ENCODE results near the gene CDK17.
A peak's percentile ranks its signal among the peaks of the same experiment; 100 is the strongest.

The CDK17 gene

GRCh38 chr12:96263449-96263902, 136.8 kb downstream of the CDK17 start:
- peak; percentile 63 for DNase-seq (ENCODE audit: low spot score)

GRCh38 chr12:96261557-96261956, 138.7 kb downstream of the CDK17 start:
- DNase-seq (ENCODE audit: low spot score): no peak

GRCh38 chr12:96260644-96261043, 139.6 kb downstream of the CDK17 start:
- no peak for DNase-seq (ENCODE audit: low spot score)

- no peak for DNase-seq (ENCODE audit: low spot score)
These were observed 140.0 kb downstream of the CDK17 start for GRCh38 chr12:96260231-96260630.

GRCh38 chr12:96258104-96258961, 141.9 kb downstream of the CDK17 start:
- peak; percentile 37 for DNase-seq (ENCODE audit: low spot score)

- no peak for DNase-seq (ENCODE audit: low spot score)
These were observed 142.6 kb downstream of the CDK17 start for GRCh38 chr12:96257550-96258103.

GRCh38 chr12:96256672-96257361, 143.4 kb downstream of the CDK17 start:
- no peak for DNase-seq (ENCODE audit: low spot score)

GRCh38 chr12:96255077-96255476, 145.2 kb downstream of the CDK17 start:
- DNase-seq (ENCODE audit: low spot score): no peak

- no peak for DNase-seq (ENCODE audit: low spot score)
These were observed 150.0 kb downstream of the CDK17 start for GRCh38 chr12:96250119-96250685.

GRCh38 chr12:96249196-96250118, 150.8 kb downstream of the CDK17 start:
- DNase-seq (ENCODE audit: low spot score): no peak

GRCh38 chr12:96248136-96248931, 151.9 kb downstream of the CDK17 start:
- DNase-seq (ENCODE audit: low spot score): peak; percentile 37

- no peak for DNase-seq (ENCODE audit: low spot score)
These were observed 152.7 kb downstream of the CDK17 start for GRCh38 chr12:96247563-96247962.

- no peak for DNase-seq (ENCODE audit: low spot score)
These were observed 153.2 kb downstream of the CDK17 start for GRCh38 chr12:96246926-96247505.

- DNase-seq (ENCODE audit: low spot score): no peak
These were observed 155.4 kb downstream of the CDK17 start for GRCh38 chr12:96244826-96245225.

- no peak for DNase-seq (ENCODE audit: low spot score)
These were observed 157.6 kb downstream of the CDK17 start for GRCh38 chr12:96242597-96242996.

- no peak for DNase-seq (ENCODE audit: low spot score)
These were observed 158.4 kb downstream of the CDK17 start for GRCh38 chr12:96241846-96242256.

- no peak for DNase-seq (ENCODE audit: low spot score)
These were observed 158.8 kb downstream of the CDK17 start for GRCh38 chr12:96241431-96241830.

GRCh38 chr12:96240656-96241055, 159.6 kb downstream of the CDK17 start:
- no peak for DNase-seq (ENCODE audit: low spot score)

GRCh38 chr12:96239711-96240635, 160.3 kb downstream of the CDK17 start:
- no peak for DNase-seq (ENCODE audit: low spot score)
